Upper lobe of right lung (tissue), 1 donor: ENCODE results near the gene DOC2B. TPM values are rescaled to one million over a fixed set of nuclear protein-coding genes. Genes with fewer than 3 reads are reported as not detected.

Source experiments
- ATAC-seq: fragments of 200-7000 bp; cut with Tn5 transposase; one replicate; pipeline ENCODE4 v1.9.1; 2020; ENCODE audit warnings: mild to moderate bottlenecking, moderate library complexity
- DNase-seq: peaks from one replicate; pipeline ENCODE4 v3.0.0-alpha.2; 2020
- H3K27ac ChIP-seq: fragments of 200-600 bp; one replicate; pipeline ENCODE4 v1.8.0; 2022
- H3K27me3 ChIP-seq: fragments of 200-600 bp; one replicate; pipeline ENCODE4 v1.8.0; 2022; ENCODE audit warnings: mild to moderate bottlenecking
- H3K36me3 ChIP-seq: fragments of 200-600 bp; one replicate; pipeline ENCODE4 v1.8.0; 2022
- H3K4me1 ChIP-seq: fragments of 200-600 bp; one replicate; pipeline ENCODE4 v1.8.0; 2022
- H3K4me3 ChIP-seq: fragments of 200-600 bp; one replicate; pipeline ENCODE4 v1.8.0; 2022; ENCODE audit warnings: mild to moderate bottlenecking
- H3K9me3 ChIP-seq: fragments of 200-600 bp; one replicate; pipeline ENCODE4 v1.8.0; 2022
- CTCF ChIP-seq: fragments of 200-600 bp; IDR thresholded peaks from one replicate; pipeline ENCODE4 v1.8.0; 2022; ENCODE audit warnings: antibody characterized with exemption
- intact Hi-C: fragments of 100-400 bp; cut with DNase I; formaldehyde crosslinking; loops from one replicate; pipeline ENCODE4 v1.11.0; 2022
- total RNA-seq: library from RNA; stranded (reverse); fragmentation: NEBNext Ultra II Directional; extraction: Animal tissue kit (Norgen Biotek cat#: 25700); gene quantifications from one replicate; pipeline ENCODE4 v1.2.1, GENCODE V29; 2021
- donor health status: DM: no; HTN: yes; CAD: no; lungs with severe emphysema.

DOC2B gene
- total RNA-seq, 1 donor from 2014 or later, result 13.7 TPM

- Histone ChIP-seq H3K4me3 (no peak overlapping the region), H3K27me3 (peaks cover 12% of the 10 kb centered on the region), H3K9me3 (no peaks in the 10 kb centered on the region), H3K27ac (no peak overlapping the region), H3K4me1 (no peaks in the 10 kb centered on the region), H3K36me3 (no peaks in the 10 kb centered on the region)
- intact Hi-C loops, result no loop called here
- ATAC-seq (no peak), DNase-seq (no peak)
- no peak for TF ChIP-seq CTCF
Observed at GRCh38 chr17:185445-186138, 4.1 kb upstream of the DOC2B start.

- Histone ChIP-seq H3K36me3 (no peaks in the 10 kb centered on the region), H3K4me3 (no peak overlapping the region), H3K27me3 (peaks cover 27% of the 10 kb centered on the region), H3K9me3 (no peaks in the 10 kb centered on the region), H3K27ac (no peak overlapping the region), H3K4me1 (peaks cover 5% of the 10 kb centered on the region)
- ATAC-seq (no peak), DNase-seq (no peak)
- TF ChIP-seq CTCF, result no peak
- intact Hi-C loops, result no loop called here
Observed at GRCh38 chr17:183021-183420, 1.6 kb upstream of the DOC2B start.

- DNase-seq (peak; percentile 83), ATAC-seq (peak; percentile 79)
- Histone ChIP-seq H3K9me3 (no peaks in the 10 kb centered on the region), H3K4me1 (peaks cover 5% of the 10 kb centered on the region), H3K27me3 (peaks cover 27% of the 10 kb centered on the region), H3K4me3 (peak overlapping the region; percentile 34), H3K36me3 (no peaks in the 10 kb centered on the region), H3K27ac (no peak overlapping the region)
- intact Hi-C loops, result no loop called here
- no peak for TF ChIP-seq CTCF
Observed at GRCh38 chr17:182050-182751, 751 bp upstream of the DOC2B start.

DNA sequence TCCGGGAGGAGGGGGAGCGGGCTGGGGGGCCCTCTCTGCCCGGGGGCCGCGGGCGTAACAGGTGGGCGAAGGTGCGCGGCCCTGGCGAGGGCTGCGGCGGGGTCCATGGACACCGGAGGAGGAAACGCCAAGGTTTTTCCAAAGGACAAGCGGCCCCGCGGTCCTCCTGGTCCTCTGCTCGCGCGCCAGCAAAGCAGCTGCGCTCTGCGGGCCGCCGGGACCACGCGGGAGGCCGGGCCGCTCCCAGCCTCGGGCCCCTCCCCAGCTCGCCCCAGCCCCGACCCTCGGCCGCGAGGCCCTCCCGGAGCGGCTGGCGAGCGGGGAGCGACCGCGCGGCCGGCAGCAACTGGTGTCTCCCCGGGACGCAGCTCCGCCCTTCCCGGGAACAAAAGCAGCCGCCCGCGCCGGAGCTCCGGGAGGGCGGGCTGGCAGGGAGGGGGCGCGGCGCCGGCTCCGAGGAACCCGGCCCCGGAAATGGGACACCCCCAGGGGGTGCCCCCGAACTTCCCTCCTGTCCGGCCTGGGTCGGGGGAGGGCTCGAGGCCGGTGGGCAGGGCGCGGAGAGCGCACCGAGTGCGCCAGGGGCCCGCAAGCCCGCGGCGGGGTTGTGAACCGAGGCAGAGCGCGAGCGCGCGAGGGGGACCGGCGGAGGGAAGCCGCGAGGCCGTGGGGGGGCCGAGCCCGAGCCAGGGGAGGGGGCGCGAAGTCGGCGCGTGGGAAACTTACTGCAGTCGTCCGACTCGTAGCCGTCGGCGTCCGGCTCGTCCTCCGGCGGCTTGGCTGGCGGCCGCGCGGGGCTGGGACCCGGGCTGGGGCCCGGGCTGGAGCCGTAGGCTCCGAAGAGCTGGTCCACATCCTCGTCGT, 837 bp downstream of the DOC2B start:
- intact Hi-C loops, result no loop called here
- Histone ChIP-seq H3K9me3 (no peaks in the 10 kb centered on the region), H3K4me3 (peak overlapping the region; percentile 44), H3K4me1 (peaks cover 5% of the 10 kb centered on the region), H3K27ac (peak overlapping the region; percentile 11), H3K27me3 (peaks cover 27% of the 10 kb centered on the region), H3K36me3 (no peaks in the 10 kb centered on the region)
- no peak for DNase-seq
- no peak for TF ChIP-seq CTCF
- ATAC-seq, result no peak

DNA sequence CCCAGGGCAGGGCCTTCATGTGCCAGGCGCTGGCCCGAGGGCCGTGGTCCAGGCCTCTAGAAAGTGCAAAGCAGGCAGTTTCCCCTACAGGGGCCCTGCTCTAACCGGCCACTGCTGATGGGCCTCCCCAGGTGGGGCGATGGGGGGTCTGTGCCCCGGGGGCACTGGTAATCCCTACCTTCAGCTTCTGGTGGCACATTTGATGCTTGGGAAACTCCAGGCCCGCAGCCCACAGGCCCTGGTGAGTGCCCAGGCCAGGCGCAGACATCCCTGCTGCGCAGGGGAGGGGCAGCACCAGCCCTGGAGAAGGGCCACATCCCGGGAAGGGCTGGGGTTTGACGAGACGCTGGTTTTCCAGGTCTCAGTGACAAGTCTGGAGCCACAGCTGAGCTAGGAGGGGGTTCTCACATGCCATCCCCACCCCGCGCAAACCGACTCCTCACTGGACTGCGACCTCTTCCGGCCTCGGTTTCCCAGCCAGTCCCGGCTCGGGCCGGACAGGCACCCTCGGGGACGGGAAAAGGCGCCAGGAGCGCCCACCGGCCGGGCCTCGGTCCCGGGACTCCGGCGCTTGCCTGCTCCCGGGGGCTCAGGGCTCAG, 1.6 kb downstream of the DOC2B start:
- ATAC-seq, result no peak

More for the DNA sequence above, 1.6 kb downstream of the DOC2B start:
- intact Hi-C loops, result no loop called here
- peak overlapping the region; percentile 11 for H3K27ac ChIP-seq
- H3K4me3 ChIP-seq, result peak overlapping the region; percentile 44
- TF ChIP-seq CTCF, result no peak
- DNase-seq, result no peak
- H3K27me3 ChIP-seq, result peaks cover 27% of the 10 kb centered on the region
- H3K36me3 ChIP-seq, result no peaks in the 10 kb centered on the region
- H3K4me1 ChIP-seq, result peaks cover 5% of the 10 kb centered on the region
- H3K9me3 ChIP-seq, result no peaks in the 10 kb centered on the region
